ENCODE data around the gene ITM2C.

ITM2C gene

DNA sequence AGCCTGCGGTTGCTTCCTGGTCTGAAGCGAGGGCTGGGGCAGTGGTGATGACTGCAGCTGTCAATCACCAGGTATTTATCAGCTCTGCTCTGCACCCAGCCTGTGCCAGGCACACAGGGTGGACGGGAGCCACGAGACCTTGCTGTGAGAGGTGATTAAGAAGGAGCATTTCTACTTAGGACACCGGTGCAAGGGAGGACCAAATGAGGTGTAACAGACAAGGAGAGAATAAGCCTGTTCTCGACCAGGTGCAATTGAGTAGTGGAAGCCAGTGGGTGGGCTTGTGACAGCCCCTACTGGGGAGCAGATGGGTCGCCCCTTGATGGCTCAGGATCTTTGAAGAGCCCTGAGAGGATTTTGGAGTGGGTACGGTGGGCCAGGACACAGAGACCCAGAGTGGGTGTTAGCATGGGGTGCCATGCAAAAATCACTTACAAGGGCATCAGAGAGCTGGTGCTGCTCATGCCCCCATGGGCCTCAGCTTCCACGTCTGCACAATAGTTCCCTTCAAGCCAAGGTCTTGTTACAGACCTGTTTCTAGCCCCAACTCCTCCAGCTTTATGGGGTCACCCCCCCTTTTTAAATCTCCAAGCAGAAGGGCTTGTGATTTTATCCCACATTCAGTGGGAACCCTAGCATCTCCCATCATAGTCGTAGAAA, 35.7 kb downstream of the ITM2C start:
- Histone ChIP-seq H3K9ac (ENCODE audit: low read depth, low read length) (no peak overlapping the region), H3K27me3 (ENCODE audit: control insufficient read depth, insufficient read depth, low read length) (peaks cover 8% of the 10 kb centered on the region)

DNA sequence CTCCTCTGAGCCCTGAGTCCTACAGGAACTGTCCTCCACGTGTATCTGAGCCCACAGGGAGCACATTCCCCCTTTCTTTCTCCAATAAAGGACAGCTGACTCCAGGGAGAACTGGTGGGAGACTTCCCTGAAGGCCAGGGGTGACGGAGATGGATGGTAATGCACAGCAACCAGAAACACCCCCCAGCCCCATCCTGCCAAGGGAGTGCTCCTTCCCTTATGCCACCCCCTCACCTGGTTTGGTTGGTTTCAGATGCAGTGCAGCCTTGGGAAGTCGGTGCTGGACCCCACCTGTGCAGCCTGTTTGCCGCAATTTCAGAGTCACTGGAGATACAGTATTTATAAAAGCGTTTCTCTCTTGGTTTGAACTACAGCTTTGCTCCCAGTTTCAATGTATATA, 36.3 kb downstream of the ITM2C start:
- Histone ChIP-seq H3K36me3 (ENCODE audit: control insufficient read depth, insufficient read depth, low read length) (no peaks in the 10 kb centered on the region), H3K27me3 (ENCODE audit: control insufficient read depth, insufficient read depth, low read length) (peaks cover 13% of the 10 kb centered on the region), H3K4me3 (ENCODE audit: low read depth, low read length) (no peak overlapping the region), H3K9me3 (ENCODE audit: control insufficient read depth, insufficient read depth, low read length) (no peaks in the 10 kb centered on the region), H3K9ac (ENCODE audit: low read depth, low read length) (no peak overlapping the region), H3K4me1 (ENCODE audit: control insufficient read depth, insufficient read depth, low read length) (peaks cover 23% of the 10 kb centered on the region)

More for the DNA sequence above, 35.7 kb downstream of the ITM2C start:
- no peak overlapping the region for H3K4me3 ChIP-seq (ENCODE audit: low read depth, low read length)
- no peaks in the 10 kb centered on the region for H3K9me3 ChIP-seq (ENCODE audit: control insufficient read depth, insufficient read depth, low read length)
- no peaks in the 10 kb centered on the region for H3K36me3 ChIP-seq (ENCODE audit: control insufficient read depth, insufficient read depth, low read length)
- H3K4me1 ChIP-seq (ENCODE audit: control insufficient read depth, insufficient read depth, low read length): peaks cover 19% of the 10 kb centered on the region

DNA sequence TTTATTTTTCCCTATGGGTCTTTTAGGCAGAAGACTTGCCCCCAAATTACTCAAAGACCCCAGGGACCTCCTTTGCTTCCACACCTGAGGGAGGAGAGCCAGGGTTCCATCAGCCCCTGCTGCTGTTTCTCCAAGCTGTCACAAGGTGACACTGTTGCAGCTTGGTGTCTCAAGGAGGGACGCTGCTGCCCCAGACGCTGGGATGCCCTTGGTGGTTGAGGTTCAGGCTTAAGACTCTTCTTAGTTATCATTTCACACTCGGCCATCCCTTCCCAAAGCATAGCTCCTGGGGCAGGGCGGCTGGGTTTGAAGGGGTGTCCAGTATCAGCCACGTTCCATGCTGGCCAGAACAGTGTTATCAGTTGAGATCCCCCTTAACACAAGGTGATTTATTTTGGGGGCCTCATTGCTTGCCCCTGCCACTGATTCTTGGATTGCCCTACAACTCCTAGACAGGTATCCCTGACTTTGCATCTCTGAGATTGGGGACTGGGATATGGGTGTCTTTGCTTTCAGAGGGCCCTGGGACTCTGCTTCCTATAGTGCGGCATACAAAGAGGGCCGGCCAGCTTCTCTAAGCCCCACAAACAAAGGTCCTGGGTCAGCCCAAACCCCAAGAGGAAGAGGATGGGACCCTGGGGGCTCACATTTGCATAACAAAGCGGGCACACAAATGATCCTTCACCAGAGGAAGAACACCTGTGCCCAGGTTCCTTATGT, 37.6 kb downstream of the ITM2C start:
- Histone ChIP-seq H3K4me1 (ENCODE audit: control insufficient read depth, insufficient read depth, low read length) (peaks cover 23% of the 10 kb centered on the region), H3K36me3 (ENCODE audit: control insufficient read depth, insufficient read depth, low read length) (no peaks in the 10 kb centered on the region), H3K4me3 (ENCODE audit: low read depth, low read length) (peak overlapping the region; percentile 45), H3K9ac (ENCODE audit: low read depth, low read length) (no peak overlapping the region), H3K27me3 (ENCODE audit: control insufficient read depth, insufficient read depth, low read length) (peaks cover 16% of the 10 kb centered on the region), H3K9me3 (ENCODE audit: control insufficient read depth, insufficient read depth, low read length) (no peaks in the 10 kb centered on the region)

DNA sequence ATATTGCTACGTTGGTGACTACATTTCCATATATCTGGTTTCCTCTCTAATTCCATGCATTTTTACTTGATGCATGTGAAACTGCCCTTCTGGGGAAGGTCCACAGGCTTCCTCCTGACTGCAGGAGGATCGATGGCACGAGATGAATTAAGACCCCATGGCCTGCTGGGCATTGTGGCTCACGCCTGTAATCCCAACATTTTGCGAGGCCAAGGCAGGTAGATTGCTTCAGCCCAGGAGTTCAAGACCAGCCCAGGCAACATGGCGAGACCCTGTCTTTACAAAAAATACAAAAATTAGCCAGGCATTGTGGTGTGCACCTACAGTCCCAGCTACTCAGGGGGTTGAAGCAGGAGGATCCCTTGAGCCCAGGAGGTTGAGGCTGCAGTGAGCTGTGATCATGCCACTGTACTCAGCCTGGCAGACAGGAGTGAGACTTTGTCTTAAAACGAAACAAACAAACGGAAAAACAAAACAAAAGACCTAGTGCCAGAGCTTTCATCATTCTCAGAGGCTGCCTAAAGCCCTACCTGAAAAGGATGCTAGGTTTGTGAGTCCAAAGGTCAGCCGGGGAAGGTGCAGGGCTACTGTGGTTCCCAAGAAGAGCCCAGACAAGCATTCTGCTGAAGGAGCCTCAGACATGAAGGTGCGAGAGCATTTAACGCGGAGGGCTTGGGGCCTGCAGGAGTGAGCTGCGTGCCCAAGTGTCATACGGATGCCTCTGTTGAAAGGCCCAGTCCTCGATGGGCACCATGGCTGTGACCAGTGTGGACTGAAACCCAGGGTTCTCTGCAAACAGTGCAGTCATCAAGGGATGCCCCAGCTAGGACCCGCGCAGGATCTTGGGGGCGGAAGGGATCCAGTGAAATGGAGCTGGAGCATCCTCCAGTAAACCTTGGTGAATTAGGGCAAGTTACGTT, 38.7 kb downstream of the ITM2C start:
- Histone ChIP-seq H3K27me3 (ENCODE audit: control insufficient read depth, insufficient read depth, low read length) (peaks cover 16% of the 10 kb centered on the region), H3K9ac (ENCODE audit: low read depth, low read length) (no peak overlapping the region)

DNA sequence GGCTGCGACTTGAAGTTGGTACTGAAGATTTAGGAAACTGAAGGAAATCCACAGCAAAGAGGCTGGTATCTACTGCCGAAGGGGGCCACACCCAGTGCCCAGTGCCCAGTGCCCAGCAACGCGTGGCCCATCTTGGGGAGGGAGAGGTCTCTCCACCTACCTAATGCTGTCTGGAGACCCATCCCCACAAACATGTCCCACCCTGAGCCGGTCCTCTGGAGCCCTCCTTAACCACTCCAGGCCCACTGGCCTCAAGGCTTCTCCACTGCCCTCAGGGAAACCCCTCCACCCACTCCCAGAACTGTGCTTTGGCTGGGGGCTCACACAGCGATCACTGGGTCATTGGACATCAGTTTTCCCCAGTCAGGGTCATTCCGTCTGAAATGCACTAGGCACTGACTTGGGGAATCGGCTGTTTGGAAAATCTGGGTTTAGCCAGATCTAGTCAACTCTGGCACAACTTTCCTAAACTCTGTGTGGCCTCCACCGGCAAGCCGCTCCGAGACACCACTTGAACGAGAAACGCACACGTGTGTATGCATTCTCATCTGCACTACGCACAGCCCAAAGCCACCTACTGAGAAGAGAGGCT, 40.2 kb downstream of the ITM2C start:
- no peaks in the 10 kb centered on the region for H3K36me3 ChIP-seq (ENCODE audit: control insufficient read depth, insufficient read depth, low read length)

More for the DNA sequence above, 38.7 kb downstream of the ITM2C start:
- no peaks in the 10 kb centered on the region for H3K9me3 ChIP-seq (ENCODE audit: control insufficient read depth, insufficient read depth, low read length)
- peak overlapping the region; percentile 19 for H3K4me3 ChIP-seq (ENCODE audit: low read depth, low read length)
- H3K36me3 ChIP-seq (ENCODE audit: control insufficient read depth, insufficient read depth, low read length): no peaks in the 10 kb centered on the region
- peaks cover 23% of the 10 kb centered on the region for H3K4me1 ChIP-seq (ENCODE audit: control insufficient read depth, insufficient read depth, low read length)

DNA sequence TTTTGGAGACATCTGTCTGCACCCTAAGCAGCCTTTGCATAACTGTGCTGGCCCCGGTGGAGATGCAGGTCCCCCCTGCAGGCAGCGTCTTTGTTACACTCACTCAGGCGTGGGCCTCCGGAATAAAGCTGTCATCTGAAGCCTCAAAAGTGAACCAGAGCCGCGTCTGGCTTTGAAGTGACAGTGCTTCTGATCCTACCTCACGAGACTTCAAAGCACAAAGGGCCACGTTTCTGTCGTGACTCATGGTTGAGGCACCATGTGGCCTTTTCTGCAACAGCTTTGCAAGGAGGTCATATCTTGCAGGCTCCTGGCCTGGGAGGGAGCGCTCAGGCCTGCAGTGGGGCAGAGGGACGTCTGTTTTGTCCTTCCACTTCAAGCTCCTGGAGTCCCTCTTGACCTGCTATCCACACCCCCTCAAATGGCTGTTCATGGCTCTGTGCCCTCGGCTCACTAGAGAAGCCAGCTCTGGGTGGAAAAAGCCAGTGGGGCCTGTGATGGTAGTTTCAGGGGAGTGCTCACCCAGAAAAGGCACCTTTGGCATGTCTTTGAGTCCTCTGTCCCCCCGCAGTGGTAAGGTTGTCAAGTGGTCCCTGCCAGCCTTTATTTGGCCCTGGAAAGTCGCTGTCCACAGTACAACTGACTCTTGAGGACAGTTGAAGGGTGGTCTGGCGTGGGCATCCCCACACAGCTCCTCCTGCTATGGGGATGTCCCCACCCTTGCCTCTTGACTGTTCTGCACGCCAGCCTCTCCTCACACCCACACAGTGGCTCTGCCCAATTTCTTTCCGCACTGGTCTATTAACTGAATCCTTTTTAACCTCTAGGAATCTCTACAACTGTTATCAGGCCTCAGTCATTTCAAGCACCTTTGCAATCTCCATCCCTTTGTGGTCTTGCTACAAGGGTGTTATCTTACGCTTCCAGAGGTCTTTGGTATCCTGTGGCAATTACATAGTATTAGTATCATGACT, 41.0 kb downstream of the ITM2C start:
- H3K4me3 ChIP-seq (ENCODE audit: low read depth, low read length): no peak overlapping the region
- H3K9me3 ChIP-seq (ENCODE audit: control insufficient read depth, insufficient read depth, low read length): no peaks in the 10 kb centered on the region
- H3K36me3 ChIP-seq (ENCODE audit: control insufficient read depth, insufficient read depth, low read length): no peaks in the 10 kb centered on the region
- peaks cover 20% of the 10 kb centered on the region for H3K4me1 ChIP-seq (ENCODE audit: control insufficient read depth, insufficient read depth, low read length)
- H3K27me3 ChIP-seq (ENCODE audit: control insufficient read depth, insufficient read depth, low read length): peaks cover 16% of the 10 kb centered on the region
- H3K9ac ChIP-seq (ENCODE audit: low read depth, low read length): no peak overlapping the region

More for the DNA sequence above, 40.2 kb downstream of the ITM2C start:
- H3K9me3 ChIP-seq (ENCODE audit: control insufficient read depth, insufficient read depth, low read length): no peaks in the 10 kb centered on the region
- no peak overlapping the region for H3K4me3 ChIP-seq (ENCODE audit: low read depth, low read length)
- peaks cover 20% of the 10 kb centered on the region for H3K4me1 ChIP-seq (ENCODE audit: control insufficient read depth, insufficient read depth, low read length)
- H3K27me3 ChIP-seq (ENCODE audit: control insufficient read depth, insufficient read depth, low read length): peaks cover 16% of the 10 kb centered on the region
- H3K9ac ChIP-seq (ENCODE audit: low read depth, low read length): no peak overlapping the region

DNA sequence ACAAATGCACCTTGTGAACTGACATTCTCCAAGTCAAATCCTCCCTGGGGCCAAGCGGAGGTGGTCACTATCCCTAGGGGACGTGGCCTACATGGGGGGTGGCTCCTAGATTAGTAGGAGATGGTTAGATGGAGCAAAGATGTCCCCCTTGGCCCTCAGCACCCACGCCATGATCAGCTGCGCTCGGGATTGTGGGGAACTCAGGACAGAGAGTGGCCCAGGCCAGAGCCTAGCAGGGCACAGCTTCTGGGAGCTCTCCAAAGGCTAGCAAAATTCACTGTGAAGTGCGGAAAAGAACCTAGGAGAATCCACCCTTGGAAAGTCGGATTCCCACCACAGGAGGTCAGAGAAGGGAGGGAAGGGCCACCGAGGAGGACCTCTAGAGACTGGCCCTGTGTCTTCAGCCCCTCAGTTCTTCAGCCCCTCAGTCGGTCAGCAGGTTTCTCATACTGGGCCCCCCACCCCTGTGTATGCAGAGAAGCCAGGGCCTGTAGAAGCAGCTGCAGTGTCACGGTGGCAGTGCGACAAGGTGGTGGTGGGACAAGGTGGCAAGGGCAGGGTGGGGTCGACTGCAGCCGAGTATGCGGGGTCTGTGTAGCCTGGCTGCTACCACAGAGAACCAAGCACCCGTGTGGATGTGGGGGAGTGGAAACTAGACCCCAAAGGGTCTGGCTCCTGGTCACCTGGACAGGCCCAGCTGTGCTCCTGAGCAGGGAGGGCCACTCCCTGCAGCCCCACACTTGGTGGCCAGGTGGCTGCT, 41.9 kb downstream of the ITM2C start:
- peaks cover 20% of the 10 kb centered on the region for H3K4me1 ChIP-seq (ENCODE audit: control insufficient read depth, insufficient read depth, low read length)
- no peak overlapping the region for H3K4me3 ChIP-seq (ENCODE audit: low read depth, low read length)
- H3K9me3 ChIP-seq (ENCODE audit: control insufficient read depth, insufficient read depth, low read length): no peaks in the 10 kb centered on the region
- no peaks in the 10 kb centered on the region for H3K36me3 ChIP-seq (ENCODE audit: control insufficient read depth, insufficient read depth, low read length)
- H3K27me3 ChIP-seq (ENCODE audit: control insufficient read depth, insufficient read depth, low read length): peaks cover 16% of the 10 kb centered on the region
- H3K9ac ChIP-seq (ENCODE audit: low read depth, low read length): no peak overlapping the region

DNA sequence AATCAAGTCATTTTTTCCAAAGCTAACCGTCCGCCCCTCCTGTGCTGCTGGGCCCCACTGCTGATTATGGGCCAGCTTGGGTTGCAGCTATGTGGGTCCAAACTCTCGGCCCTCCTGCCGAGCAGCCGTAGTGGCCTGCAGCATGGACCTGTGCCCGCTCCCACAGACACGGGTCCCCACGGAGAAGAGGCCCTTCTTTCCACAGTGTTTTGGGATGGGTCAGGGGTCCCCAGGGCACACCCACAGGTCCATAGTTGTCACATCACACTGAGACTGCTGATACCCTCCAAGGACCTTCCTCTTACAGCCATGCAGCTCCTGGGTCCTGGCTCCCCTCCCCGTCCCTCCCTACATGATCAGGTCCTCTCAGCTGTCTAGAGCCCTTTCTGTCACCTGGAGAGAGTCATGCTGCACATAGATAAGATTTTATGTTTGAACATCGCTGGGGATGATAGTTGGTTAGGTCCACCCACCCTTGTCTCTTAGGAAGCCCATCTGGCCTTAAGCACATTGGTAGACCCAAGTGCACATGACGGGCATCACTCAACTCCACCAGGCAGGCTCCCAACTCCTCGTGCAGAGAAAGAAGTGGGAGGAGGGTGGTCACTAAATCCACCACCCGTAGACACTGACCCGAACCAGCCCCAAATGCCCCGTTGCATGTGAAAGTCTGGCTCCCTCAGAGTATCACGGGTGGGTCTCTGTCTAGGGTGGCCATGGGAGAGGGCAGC, 42.8 kb downstream of the ITM2C start:
- peaks cover 16% of the 10 kb centered on the region for H3K27me3 ChIP-seq (ENCODE audit: control insufficient read depth, insufficient read depth, low read length)
- H3K36me3 ChIP-seq (ENCODE audit: control insufficient read depth, insufficient read depth, low read length): no peaks in the 10 kb centered on the region

DNA sequence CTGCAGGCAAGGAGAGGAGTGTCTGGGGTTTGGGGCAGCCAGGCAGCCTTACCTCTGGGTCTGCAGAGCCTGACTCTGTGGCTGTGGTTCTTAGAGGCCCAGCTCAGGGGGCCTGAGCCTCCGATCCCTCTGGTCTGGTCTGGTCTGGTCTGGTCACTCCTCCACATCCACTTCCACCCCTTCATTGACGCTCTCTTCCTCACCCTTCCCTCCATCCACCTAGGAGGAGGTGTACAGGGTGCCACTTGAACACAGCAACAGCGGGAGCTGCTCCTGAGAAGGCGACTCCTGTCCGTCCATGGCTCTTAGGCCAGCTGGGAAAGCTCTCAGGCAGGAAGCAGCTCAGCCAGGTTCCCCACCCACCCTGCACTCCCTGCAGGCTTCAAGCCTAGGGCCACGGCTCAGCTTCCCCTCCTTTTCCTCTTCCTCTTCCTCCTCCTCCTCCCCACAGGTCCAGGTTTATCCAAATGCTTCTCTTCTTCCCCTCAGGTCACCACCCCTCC, 43.4 kb downstream of the ITM2C start:
- Histone ChIP-seq H3K9ac (ENCODE audit: low read depth, low read length) (no peak overlapping the region), H3K4me1 (ENCODE audit: control insufficient read depth, insufficient read depth, low read length) (peaks cover 12% of the 10 kb centered on the region), H3K4me3 (ENCODE audit: low read depth, low read length) (no peak overlapping the region), H3K27me3 (ENCODE audit: control insufficient read depth, insufficient read depth, low read length) (peaks cover 16% of the 10 kb centered on the region), H3K9me3 (ENCODE audit: control insufficient read depth, insufficient read depth, low read length) (no peaks in the 10 kb centered on the region), H3K36me3 (ENCODE audit: control insufficient read depth, insufficient read depth, low read length) (no peaks in the 10 kb centered on the region)

More for the DNA sequence above, 42.8 kb downstream of the ITM2C start:
- no peaks in the 10 kb centered on the region for H3K9me3 ChIP-seq (ENCODE audit: control insufficient read depth, insufficient read depth, low read length)
- no peak overlapping the region for H3K4me3 ChIP-seq (ENCODE audit: low read depth, low read length)
- H3K9ac ChIP-seq (ENCODE audit: low read depth, low read length): no peak overlapping the region
- peaks cover 17% of the 10 kb centered on the region for H3K4me1 ChIP-seq (ENCODE audit: control insufficient read depth, insufficient read depth, low read length)

Measured in iPS-15b (cell line).